GM18511 (cell line): ENCODE data around the gene SHISA6.

ENCODE experiments used
- ATAC-seq: cut with Tn5 transposase; IDR thresholded peaks from one replicate; pipeline ENCODE4 v1.9.1; 2021; ENCODE audit warnings: mild to moderate bottlenecking, moderate library complexity; ENCODE audit not compliant: unreplicated experiment

SHISA6 gene

DNA sequence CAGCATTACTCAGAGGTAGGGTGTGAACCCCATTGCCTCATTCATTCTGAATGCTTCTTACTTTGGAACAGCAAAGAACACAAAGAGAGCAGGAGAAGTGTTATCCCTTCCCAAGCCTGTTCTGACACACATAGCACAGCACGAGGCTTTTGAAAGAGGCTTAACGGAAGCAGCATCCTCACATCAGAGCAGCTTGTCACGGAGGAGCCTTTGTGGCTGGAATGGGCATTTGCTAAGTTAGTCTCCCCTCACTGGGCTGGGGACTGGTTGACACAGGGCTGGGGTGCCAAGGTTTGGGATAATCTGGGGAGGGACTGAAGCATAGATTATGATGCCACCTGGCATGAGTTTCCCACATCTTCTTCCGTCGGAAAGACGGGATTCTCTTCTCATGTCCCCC, 189.7 kb downstream of the SHISA6 start:
- no peak for ATAC-seq

DNA sequence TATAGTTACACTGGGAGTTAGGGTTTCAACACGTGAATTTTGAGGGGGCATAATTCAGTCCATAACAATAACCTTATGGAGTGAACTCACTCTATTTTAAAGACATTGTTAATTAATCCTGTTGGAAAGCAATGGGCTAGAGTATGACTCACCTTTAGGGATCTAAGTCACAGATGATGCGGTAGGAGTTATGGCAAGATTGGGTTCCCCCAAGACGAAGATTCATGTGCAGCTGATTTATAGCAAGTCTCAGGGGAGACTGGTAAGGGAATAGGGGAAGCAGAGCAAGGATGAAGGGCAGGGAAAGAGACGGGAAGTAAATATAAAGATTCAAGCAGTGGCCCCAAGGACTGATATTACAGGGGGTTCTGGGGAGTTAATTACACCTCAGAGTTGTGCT, 197.7 kb downstream of the SHISA6 start:
- ATAC-seq = no peak

DNA sequence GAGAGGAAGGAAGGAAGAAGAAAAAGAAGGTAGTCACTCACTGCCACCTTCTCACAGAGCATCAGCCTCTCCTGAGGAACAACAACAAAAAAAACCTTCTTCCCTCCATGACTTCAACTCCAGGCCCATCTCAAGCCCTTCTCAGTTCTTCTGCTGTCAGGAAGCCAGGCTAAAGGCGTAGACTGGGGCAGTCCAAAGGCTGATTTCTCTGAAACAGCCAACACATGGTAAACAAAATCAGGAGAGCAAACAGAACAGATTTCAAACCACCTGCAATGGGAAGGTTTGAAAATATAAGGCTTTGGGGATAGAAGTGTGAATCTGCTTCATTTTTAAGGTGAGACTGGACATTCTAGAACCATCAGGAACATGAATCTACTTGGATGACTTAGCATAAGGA, 200.0 kb downstream of the SHISA6 start:
- no peak for ATAC-seq

DNA sequence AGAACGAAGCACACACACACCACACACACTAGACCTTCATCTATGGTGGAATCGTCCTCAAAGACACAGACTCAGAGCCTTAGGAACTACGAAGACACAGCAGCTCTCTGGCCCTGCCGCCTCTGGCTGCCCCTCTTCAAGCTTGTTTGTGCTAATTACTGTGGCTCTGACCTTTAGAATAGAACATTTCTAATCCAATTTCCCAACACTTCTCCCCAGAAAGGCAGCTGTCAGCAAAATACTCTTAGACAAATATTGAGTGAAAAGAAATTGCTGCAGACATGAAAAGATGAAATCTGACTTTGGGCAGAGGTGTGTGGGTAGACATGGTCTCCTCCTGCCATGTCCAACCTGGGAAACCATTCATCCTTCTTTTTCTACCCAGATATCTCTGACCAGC, 205.3 kb downstream of the SHISA6 start:
- no peak for ATAC-seq

DNA sequence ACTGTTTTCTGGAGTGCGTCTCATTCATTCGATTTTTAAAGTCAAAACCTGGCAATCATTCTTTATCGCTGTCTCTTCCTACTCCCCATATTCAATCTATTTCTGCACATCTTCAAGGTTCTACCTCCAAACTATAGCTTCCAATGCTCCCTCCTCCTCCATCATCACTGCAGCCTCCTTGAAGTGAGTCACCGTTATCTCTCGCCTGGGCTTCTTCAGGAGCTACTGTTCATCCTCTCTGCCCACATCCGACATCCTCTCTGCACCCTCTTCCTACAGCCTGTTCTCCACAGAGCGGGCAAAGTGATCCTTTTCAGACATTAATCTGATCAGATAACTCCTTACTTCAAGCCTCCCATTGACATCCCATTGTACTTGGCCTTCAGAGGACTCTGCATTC, 213.1 kb downstream of the SHISA6 start:
- no peak for ATAC-seq

DNA sequence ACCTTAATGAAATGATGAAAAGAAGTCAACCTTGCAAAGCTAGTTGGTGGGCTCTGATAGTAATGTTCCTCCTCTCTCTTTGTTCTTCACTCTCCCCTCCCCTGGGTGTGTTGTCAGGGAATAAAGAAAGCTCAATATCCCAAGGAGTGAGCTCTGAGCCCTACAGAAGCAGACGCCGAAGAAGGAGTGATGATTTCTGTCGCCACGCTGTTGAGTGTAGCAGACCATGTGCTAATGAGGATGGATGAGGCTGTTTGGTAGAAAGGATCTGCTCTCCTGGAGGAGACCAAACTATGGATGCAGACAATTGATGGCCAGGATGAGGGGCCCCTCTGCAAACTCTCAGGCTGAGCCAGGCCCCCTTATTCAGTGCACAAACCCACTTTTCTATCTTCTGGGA, 217.3 kb downstream of the SHISA6 start:
- no peak for ATAC-seq

DNA sequence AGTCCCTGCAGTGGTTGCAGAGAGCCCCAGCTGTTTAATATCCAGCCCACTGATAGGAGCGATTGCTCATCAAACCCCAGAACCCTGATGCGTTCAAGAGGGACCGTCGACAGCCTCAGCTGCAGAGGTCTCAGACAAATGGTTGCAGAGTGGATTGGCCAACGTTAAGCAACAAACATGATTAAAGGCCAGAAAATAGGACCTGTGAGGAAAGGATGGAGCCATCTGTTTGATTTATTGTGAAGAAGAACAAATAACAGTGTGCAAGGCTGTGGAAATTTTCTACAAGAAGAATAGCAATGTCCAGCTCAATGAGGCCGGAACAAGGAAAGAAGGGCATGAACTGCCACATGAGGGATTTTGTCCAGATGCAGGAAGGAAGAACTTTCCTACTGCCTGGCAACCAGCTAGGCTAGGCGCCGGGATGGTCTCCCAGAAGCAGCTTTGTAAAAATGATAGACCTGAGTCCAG, 218.9 kb downstream of the SHISA6 start:
- no peak for ATAC-seq

DNA sequence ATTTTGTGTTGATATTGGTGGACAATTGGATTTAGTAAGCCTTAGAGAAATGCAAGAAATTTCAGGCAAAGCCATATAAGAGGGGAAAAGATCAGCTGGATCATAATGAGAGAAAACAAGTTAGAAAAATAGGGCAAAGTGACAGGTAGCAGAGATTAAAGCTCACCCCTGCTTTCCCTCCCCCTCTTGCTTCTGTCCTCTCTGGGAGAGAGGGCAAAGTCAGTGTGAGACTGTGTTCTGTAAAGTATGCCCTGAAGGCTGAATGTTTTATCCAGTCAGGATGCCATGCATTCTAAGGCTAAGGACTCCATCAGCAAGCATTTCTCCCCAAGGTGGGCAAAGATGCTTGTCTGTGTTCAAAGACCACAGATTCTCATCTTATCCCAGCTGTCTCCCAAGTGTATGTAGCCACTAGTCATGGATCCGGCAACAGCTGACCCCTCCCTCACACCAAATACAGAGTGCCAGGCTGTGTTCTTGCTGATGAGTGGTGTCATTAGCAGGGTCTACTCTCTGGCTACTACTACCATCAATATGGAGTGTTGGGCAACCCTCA, 221.1 kb downstream of the SHISA6 start:
- ATAC-seq = no peak

DNA sequence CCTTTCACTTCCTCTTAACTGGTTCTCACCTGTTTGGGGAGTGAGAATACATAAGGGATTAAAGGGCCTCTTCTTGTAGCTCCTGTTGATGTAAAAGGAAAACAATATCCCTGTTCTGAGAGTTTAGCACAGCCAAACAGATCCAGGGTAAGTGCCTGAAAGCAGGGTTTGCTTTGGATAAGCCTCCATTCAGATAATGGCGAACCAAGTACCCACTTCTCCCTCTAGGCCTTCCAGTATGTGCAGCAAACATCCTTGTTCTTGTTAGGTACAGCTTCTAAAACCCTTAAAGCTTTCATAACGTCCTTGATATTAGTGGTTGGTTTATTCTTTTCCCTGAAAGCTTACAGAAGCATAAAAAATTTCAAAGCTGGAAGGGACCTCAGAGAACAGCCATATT, 226.6 kb downstream of the SHISA6 start:
- no peak for ATAC-seq

DNA sequence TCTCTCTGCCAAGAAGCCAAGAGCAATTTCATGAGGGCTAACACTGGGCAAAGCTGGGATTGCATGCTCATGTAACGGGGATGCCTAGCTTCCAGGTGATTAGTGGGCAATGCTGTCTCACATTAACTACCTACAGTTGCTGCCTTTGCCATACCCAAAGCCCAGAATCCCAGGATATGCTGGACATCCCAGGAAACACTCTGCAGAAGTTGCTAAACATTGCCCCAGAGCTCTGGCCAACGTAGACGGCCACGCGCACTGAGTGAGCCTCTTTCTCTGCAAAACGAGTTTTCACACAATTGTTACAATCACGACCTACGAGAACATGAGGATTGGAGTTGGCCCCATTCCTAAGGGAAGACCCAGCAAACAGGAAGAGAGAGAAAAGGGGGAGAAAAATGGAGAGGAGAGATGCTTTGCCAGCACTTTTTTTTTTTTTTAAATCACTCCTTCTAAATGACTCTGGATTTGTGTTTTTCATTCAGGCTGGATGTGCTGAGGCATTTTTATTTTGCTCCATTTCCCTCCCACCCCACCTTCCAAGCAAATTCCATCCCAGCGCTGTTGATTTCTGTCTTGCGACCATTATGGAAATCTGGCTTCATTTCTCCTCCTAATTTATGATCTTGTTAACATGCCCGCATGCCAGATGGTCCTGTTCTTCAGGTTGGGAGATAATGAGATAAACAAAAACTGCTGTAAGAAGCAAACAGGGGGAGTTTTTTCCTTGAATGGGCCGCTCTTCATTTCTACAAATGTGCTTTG, 244.5 kb downstream of the SHISA6 start:
- ATAC-seq = no peak

DNA sequence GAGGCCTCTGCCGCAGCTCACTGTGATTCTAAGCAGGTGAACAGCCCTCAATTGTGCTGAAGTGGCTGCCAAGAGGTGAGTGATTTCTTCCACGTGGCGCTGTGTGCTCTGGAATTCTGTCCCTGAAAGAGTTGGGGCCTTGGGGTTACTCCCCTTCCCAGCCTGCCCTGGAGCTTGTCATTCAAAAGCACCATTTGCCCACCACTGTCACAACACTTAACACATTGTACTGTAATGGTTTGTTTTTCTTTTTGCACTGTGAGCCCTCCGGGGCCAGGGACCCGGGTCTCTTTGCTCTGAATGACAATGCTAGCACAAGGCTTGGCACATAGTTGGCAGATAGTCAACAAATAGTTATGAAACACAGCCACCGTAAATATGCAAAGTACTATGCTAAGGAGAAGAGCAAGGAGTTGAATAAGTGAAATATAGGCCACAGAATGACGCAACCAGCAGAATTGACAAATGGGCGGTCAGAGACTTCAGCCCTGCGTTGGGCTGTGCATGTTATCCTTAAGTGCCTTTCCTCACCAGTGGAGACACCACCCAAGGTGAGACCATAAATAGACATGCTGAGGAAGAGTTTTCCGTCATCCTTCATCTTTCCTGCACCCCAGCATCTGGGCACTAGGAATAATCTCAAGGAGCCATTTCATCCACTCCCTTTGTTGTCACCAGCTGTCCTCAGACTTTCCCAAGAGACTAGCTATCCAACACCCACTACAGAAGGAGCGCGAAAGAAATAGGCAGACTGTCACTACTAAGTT, 245.3 kb downstream of the SHISA6 start:
- ATAC-seq = no peak

DNA sequence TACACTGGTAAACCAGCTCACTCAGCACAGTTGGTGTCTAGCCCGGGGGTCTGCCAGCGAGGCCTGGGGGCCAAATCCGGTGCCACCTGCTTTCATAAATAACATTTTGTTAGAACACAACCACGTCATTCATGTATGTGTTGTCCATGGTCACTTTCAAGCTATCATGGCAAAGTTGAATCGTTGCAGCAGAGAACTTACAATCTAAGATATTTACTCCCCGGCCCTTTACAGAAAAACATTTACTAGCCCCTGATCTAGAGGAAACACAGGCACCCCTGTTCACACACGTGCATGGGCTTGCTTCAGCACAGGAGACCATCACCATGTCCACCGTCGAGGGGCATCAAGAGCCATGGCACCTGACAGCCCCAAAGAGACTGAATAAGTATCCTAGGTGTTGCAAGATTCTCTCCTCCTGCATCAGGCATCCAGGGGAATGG, 245.9 kb downstream of the SHISA6 start:
- no peak for ATAC-seq

DNA sequence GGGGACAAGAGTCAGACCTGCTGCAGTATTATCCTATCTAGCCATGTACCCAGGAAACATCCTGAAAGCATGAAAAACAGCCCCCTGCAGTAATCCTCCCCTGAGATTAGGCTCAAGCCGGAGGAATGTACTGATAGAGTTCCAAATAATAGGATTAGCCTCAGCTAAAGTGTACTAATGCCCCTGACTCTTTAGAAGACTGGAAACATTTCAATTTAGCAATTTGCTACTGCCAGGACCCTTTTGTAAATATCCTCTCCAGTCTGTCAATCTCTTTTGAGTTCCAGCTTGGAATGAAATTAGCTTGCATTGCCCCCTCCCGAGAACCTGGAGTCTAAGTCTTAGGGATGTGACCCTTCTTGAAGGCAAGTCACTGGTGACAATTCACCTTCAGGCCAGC, 246.5 kb downstream of the SHISA6 start:
- ATAC-seq = no peak

DNA sequence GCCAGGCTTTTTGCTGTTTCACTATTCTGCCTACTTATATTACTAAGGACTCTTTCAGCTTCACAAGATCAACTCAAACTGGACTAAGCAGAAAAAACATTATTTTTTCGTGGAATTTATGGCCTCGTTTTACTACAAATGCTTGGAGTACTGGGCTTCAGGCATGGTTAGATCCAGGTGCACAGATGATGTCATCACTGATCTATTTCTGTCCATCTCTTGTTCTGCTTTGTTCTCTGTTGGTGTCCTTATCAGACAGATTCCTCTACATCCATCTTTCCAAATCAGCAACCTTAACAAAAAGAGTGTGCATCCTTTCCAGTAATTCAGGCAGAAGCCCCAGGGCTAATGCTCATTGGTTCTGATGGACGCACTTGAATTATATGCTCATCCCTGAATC, 247.4 kb downstream of the SHISA6 start:
- no peak for ATAC-seq

DNA sequence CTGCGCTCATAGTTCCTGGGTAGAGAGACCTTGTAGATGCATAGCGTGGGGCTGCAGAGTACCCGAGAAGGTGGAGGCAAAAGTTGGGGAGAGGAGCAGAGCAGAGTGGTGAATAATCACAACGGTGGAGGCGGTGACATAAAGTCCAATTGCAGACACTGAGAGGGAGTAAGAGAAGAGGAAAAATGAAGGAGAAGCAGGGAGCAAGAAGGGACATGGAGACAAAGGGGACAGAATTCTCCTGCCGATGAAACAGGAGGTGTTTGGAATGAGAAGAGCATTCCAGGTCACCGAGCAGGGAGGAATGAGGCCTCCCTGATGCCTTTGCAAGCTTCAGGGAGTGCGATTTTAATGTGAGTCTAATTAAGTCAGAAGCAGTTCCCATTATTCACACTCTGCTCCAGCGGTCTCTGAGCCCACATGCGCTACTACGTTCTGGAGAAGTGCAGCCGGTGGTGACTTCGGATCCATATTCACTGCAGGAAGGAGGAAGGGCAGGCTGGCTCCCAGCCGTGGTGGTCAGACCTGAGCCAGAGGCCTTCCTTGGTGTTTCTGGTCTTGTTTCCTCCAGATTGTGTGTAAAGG, 249.2 kb downstream of the SHISA6 start:
- no peak for ATAC-seq

DNA sequence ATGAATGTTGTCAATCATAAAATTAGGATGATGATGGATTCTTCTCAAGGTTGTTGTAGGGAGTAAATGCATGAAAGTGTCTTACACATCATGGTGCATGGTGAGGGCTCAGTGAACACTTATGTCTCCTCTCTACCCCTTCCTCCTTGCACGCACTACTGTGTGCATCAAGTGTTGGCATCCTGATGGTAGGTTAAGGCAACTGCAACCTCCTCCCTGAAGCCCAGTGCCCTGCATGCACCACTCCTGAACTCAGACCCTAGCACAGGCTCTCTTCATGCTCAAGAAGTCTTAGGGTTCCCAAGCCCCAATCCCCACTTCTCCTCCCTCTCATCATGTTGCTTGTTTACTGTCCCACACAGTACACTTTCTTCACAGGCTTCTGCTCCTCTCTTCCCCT, 251.5 kb downstream of the SHISA6 start:
- ATAC-seq = no peak

DNA sequence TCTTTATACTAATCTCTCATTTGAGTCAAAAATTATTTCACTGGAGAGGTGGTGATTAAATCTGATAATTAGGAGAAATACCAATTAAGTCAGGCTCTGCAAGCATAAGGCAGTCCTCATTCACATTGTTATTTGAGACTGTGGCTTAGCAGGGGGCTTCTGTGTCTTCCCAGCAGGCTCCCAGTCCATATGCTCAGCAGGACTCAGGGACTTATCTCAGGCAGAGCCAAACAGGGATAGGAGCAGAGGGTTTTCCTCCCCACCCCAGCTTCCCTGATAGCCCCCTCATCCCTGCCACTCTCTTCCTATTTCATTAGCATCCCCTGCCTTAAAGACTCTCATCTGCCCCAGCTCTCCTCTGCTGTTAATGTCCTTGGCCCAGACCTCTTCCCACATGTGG, 252.9 kb downstream of the SHISA6 start:
- ATAC-seq = no peak

DNA sequence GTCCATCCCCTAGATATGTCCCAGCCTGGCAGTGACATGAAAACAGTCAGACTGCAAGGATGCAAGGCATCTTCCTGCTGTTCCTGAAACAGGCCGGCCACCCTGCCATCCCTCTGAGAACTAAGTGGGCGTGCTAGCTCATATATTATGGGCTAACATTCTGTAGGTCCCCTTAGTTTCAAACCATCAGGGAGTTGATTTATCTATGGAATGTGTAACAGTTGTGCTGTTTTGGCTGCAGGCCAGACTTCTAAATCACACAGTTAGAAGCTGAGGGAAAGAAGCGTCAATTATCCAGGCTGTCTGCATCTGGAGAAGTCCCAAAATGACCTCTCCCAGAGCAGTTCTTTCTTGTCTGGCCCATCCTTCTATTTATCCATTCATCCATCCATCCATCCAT, 254.6 kb downstream of the SHISA6 start:
- no peak for ATAC-seq

DNA sequence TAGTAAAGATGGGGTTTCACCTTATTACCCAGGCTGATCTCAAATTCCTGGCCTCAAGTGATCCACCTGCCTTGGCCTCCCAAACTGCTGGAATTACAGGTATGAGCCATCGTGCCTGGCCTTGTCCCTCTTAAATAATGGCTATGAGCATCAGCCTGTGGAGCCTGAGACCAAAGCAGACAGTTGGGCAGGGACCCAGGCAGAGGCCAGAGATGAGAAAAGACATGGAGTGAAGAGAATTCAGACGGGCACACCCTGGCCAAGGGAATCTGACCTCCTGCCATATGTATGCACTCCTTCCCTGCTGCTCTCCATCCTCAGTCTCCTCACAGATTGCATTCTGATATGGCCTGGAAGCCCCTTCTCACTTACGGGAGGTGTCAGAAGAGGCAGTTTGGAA, 258.9 kb downstream of the SHISA6 start:
- ATAC-seq = no peak

DNA sequence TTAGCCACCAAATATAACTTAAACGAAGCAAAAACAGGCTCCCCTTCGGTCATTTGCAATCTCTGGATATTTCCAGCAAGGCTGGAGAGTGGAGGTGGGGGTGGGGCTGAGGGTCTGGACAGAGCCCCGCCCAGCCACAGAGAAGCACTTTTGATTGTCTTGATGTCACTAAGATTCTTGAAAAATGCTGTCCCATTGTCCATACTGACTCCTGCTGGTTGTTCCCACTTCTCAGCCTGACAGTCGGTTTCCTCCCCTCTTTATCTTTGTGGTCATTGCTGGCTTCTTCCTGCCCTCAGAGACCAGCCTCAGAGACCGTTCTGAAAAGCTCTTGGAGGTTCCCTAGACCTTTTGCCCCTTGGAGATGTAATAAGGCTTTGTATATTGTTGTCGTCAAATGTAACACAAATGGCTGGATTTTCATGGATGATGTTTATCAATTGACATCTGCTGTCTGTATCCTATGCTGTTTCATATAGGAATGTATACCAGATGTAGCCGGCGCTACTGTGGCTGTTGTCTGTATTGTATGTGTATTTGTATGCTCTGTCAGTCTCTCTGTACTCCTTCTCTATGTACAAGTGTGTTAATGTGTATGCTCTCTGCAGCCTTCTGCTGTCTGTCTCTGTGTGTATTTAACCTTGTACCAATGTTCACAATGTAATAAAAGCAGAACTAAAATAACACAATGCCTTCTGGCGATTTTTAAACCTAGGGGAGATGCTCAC, 262.5 kb downstream of the SHISA6 start:
- no peak for ATAC-seq

DNA sequence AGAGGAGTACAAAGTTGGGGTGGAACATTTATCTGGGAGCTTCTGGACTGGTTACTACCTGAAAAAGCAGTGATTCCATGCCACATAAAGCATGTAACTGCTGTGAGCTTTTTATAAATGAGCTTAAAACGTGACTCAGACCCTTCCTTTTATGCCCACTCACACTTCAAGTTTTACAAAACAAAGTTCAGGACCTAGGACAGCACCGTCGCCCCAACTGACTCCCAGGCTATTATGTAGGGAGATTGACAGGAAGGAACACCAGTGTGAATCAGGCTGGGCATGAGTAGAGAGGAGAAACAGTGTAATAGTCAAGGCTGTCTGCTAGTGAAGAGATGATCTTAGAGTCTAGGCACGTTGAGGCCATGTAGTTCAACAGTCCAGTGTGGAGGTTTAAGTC, 265.6 kb downstream of the SHISA6 start:
- no peak for ATAC-seq
